Stomach (tissue), 9 donors: ENCODE results near the gene GPC6. TPM values are rescaled to one million over a fixed set of nuclear protein-coding genes. Genes with fewer than 3 reads are reported as not detected.

ENCODE experiments used
- DNase-seq, 2 donors: peaks; one replicate each; pipeline versions ENCODE4 v3.0.0 to v3.0.0-alpha.2; 2013 to 2019
- H3K27ac ChIP-seq, 5 donors: fragments of 200-600 bp in 4 of 5; sonication (generic) in 4 of 5; one replicate each; pipeline ENCODE4 v1.5.1; 2013 to 2019; ENCODE audit warnings: mild to moderate bottlenecking in 1 of 5, moderate library complexity in 1 of 5
- H3K27me3 ChIP-seq, 3 donors: fragments of 200-600 bp; sonication (generic); one replicate each; pipeline ENCODE4 v1.5.1; 2017 to 2019; ENCODE audit warnings: mixed run types in 1 of 3
- H3K36me3 ChIP-seq, 4 donors: fragments of 200-600 bp; sonication (generic); 1 replicate in 3 of 4; 2 replicates in 1 of 4; pipeline ENCODE4 v1.5.1; 2016 to 2019
- H3K4me1 ChIP-seq, 4 donors: fragments of 200-600 bp; sonication (generic); one replicate each; pipeline ENCODE4 v1.5.1; 2016 to 2019
- H3K4me3 ChIP-seq, 4 donors: fragments of 200-600 bp; sonication (generic) in 3 of 4; one replicate each; pipeline ENCODE4 v1.5.1; 2016 to 2019; ENCODE audit warnings: mild to moderate bottlenecking in 1 of 4
- H3K9me3 ChIP-seq, 4 donors: fragments of 200-600 bp; sonication (generic); one replicate each; pipeline ENCODE4 v1.5.1; 2016 to 2019
- EP300 ChIP-seq: sonication (generic); formaldehyde crosslinking; IDR thresholded peaks from one replicate; pipeline ENCODE4 v1.6.1; 2017; ENCODE audit warnings: antibody characterized with exemption
- POLR2A ChIP-seq, 4 donors: fragments of 450-650 bp; IDR thresholded peaks; one replicate each; pipeline ENCODE4 v1.6.1; 2016; ENCODE audit warnings: antibody characterized with exemption in 4 of 4, control low read depth in 2 of 4, mild to moderate bottlenecking in 1 of 4, moderate library complexity in 1 of 4
- POLR2AphosphoS5 ChIP-seq, 3 donors: sonication (generic); formaldehyde crosslinking; IDR thresholded peaks; one replicate each; pipeline ENCODE4 v1.6.1; 2016; ENCODE audit warnings: antibody characterized with exemption in 3 of 3
- WGBS, 5 donors: extraction: QIAGEN DNeasy Blood & Tissue Kit in 3 of 5; methylation state at CpG; one replicate each; pipeline versions ENCODE4 v1.1.5 to v1.1.7; 2013 to 2018; 5-methylcytosine and 5-hydroxymethylcytosine counted together
- intact Hi-C: fragments of 100-400 bp; cut with DNase I; formaldehyde crosslinking; loops from one replicate; pipeline ENCODE4 v1.15.1; 2023; ENCODE audit warnings: low total_unique reads
- polyA plus RNA-seq, 3 donors: library from polyadenylated mRNA; stranded (reverse); fragments of 200-250 nt; gene quantifications; one replicate each; pipeline ENCODE4 v1.2.3, GENCODE V29; 2013
- total RNA-seq, 5 donors: library from RNA; depleted of rRNA; stranded (reverse); fragments of >200 nt; gene quantifications; one replicate each; pipeline versions ENCODE4 v1.1.0 to v1.2.3, GENCODE V29; 2014 to 2016
- TF ChIP-seq, protein P1 (sequence below), 7 experiments: fragments of 450-650 bp in 4 of 7; fragments of 200-600 bp in 3 of 7; sonication (generic) in 3 of 7; IDR thresholded peaks; one replicate each; pipeline ENCODE4 v1.5.1; 2016 to 2019; ENCODE audit warnings: antibody characterized with exemption in 7 of 7, control low read depth in 2 of 7, mild to moderate bottlenecking in 1 of 7
- donor health status: healthy with polysubstance abuse.
- donor health status: Bipolar disorder and iron deficiency.
- donor health status: healthy.

The GPC6 gene
- total and polyA plus RNA-seq, 8 donors, result 0.70 to 52.7 (median 5.6) TPM

DNA sequence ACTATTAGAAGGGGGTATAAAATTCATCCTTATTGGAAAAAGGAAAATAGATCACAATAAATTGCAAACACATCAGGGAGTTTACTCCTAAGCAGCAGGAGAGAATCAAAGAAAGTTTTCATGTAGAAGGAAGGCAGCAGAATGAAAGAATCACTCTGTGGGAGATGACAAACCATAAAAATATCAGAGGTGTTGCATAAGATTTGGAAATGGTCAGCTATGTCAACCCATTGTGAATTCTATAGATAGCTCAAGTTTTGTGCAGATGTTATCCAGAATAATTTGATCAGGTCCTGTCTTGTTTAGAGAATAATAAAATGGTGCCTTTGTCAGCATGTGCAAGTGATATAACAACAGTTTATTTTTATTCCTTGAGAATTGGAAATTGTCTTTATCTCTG, 630.5 kb downstream of the GPC6 start:
- intact Hi-C loops, result no loop called here
- H3K27ac ChIP-seq, result no peak overlapping the region
- no peaks in the 10 kb centered on the region for H3K4me1 ChIP-seq
- no peaks in the 10 kb centered on the region for H3K36me3 ChIP-seq
- no peaks in the 10 kb centered on the region for H3K27me3 ChIP-seq
- no peak overlapping the region for H3K4me3 ChIP-seq
- TF ChIP-seq, protein P1, sequence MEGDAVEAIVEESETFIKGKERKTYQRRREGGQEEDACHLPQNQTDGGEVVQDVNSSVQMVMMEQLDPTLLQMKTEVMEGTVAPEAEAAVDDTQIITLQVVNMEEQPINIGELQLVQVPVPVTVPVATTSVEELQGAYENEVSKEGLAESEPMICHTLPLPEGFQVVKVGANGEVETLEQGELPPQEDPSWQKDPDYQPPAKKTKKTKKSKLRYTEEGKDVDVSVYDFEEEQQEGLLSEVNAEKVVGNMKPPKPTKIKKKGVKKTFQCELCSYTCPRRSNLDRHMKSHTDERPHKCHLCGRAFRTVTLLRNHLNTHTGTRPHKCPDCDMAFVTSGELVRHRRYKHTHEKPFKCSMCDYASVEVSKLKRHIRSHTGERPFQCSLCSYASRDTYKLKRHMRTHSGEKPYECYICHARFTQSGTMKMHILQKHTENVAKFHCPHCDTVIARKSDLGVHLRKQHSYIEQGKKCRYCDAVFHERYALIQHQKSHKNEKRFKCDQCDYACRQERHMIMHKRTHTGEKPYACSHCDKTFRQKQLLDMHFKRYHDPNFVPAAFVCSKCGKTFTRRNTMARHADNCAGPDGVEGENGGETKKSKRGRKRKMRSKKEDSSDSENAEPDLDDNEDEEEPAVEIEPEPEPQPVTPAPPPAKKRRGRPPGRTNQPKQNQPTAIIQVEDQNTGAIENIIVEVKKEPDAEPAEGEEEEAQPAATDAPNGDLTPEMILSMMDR (IDR thresholded peaks at IDR 0.05), result no peak
- no peak for TF ChIP-seq POLR2AphosphoS5 (IDR thresholded peaks at IDR 0.05)
- no peak for TF ChIP-seq POLR2A (IDR thresholded peaks at IDR 0.05)
- no peak for TF ChIP-seq EP300
- H3K9me3 ChIP-seq, result no peaks in the 10 kb centered on the region
- DNase-seq, result no peak

DNA sequence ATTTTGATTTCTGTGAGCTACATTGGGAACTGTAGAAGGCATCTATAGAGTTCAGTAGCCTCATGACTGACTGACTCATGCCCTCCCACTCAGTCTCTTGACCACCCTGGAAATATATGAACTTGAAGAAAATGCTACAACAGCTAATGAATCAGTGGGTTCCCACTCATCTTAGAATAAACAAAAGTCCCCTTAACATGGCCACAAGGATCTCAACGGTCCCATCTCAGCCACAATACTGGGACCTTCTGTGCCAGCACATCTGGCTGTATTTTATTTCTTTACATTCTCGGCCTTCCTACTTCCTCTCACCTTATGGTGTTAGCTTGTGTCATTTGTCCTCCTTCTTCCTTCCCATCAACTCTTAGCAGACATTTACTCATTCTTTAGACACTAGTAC, 633.1 kb downstream of the GPC6 start:
- WGBS, 5 donors, result 57 to 85% (median 71%) methylated on average over 2 of the region's 2 CpGs
- intact Hi-C loops, result no loop called here
- no peak overlapping the region for H3K27ac ChIP-seq
- TF ChIP-seq, protein P1 (IDR thresholded peaks at IDR 0.05), result no peak
- TF ChIP-seq POLR2A (IDR thresholded peaks at IDR 0.05), result no peak
- no peak for TF ChIP-seq POLR2AphosphoS5 (IDR thresholded peaks at IDR 0.05)
- TF ChIP-seq EP300, result no peak
- no peaks in the 10 kb centered on the region for H3K27me3 ChIP-seq
- H3K36me3 ChIP-seq, result no peaks in the 10 kb centered on the region
- DNase-seq, result no peak
- no peaks in the 10 kb centered on the region for H3K9me3 ChIP-seq
- H3K4me1 ChIP-seq, result no peaks in the 10 kb centered on the region
- H3K4me3 ChIP-seq, result no peak overlapping the region

DNA sequence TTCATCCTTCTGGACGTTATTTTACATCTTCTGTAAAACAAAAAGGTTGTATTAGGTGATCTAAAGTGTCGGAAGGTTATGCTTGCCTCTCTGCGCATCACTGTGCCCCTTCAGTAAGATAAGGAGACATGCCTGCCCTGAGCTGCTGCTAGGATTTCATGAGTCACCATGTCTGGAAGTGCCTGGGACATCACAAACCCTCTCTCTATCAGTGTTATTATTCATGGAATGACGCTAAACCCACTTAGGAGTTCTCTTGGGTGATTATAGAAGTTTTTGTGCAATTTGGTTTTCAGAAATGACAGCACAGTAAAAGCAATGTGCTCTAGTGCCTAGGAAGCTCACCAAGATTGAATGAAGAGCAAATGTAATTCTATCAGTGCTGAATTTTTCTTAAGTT, 635.2 kb downstream of the GPC6 start:
- no peaks in the 10 kb centered on the region for H3K9me3 ChIP-seq
- no peaks in the 10 kb centered on the region for H3K27me3 ChIP-seq
- H3K36me3 ChIP-seq, result no peaks in the 10 kb centered on the region
- DNase-seq, result no peak
- intact Hi-C loops, result no loop called here
- WGBS, 5 donors, result 53 to 74% (median 62%) methylated on average over 4 of the region's 4 CpGs
- no peaks in the 10 kb centered on the region for H3K4me1 ChIP-seq
- TF ChIP-seq, protein P1 (IDR thresholded peaks at IDR 0.05), result no peak
- TF ChIP-seq EP300 (no peak), POLR2A (IDR thresholded peaks at IDR 0.05) (no peak), POLR2AphosphoS5 (IDR thresholded peaks at IDR 0.05) (no peak)
- H3K4me3 ChIP-seq, result no peak overlapping the region
- H3K27ac ChIP-seq, result no peak overlapping the region

DNA sequence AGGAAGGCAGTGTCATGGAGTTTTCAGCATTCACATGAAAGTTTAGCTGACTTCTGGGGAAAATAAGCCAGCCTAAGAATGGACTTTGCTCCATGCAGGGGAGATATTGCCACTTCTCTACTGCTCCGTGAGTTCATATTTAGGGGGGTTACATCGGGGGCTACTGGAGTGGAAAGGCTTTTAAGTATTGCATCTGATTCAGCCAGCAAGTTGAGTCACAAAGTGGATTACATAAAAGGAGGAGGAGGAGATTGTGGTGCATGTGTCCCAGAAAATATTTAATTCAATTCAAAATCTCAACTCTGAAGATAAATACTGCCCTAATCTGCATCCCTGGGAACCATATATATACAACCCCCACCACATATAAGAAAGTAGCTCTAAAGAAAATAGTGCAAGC, 635.7 kb downstream of the GPC6 start:
- no peaks in the 10 kb centered on the region for H3K27me3 ChIP-seq
- H3K4me1 ChIP-seq, result no peaks in the 10 kb centered on the region
- TF ChIP-seq, protein P1 (IDR thresholded peaks at IDR 0.05), result no peak
- TF ChIP-seq POLR2AphosphoS5 (IDR thresholded peaks at IDR 0.05) (no peak), POLR2A (IDR thresholded peaks at IDR 0.05) (no peak), EP300 (no peak)
- H3K4me3 ChIP-seq, result no peak overlapping the region
- intact Hi-C loops, result no loop called here
- DNase-seq, result no peak
- WGBS, 5 donors, result 51 to 74% (median 62%) methylated on average over 2 of the region's 2 CpGs
- no peak overlapping the region for H3K27ac ChIP-seq
- no peaks in the 10 kb centered on the region for H3K9me3 ChIP-seq
- no peaks in the 10 kb centered on the region for H3K36me3 ChIP-seq

DNA sequence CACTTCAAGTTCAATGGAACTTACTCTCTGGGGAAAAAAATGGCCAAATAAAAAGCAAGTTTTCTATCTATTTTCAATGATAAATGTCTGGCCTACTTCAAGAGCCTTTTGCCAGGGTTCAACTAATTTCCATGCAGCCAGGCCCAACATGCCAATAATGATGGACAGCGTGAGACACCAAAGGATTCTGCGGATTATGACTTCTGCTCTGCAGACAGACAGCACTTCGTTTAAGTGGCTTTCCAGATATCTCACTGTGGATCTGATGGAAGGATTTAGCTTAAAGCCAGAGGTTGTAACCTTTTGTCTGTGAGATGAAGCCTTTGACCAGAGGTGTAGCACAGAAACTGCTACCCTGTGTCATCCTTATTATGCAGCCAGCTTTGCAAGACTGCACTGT, 638.6 kb downstream of the GPC6 start:
- Histone ChIP-seq H3K9me3 (no peaks in the 10 kb centered on the region), H3K36me3 (no peaks in the 10 kb centered on the region), H3K27ac (no peak overlapping the region), H3K4me3 (no peak overlapping the region), H3K4me1 (no peaks in the 10 kb centered on the region), H3K27me3 (no peaks in the 10 kb centered on the region)
- TF ChIP-seq POLR2A (IDR thresholded peaks at IDR 0.05) (no peak), POLR2AphosphoS5 (IDR thresholded peaks at IDR 0.05) (no peak), EP300 (no peak)
- TF ChIP-seq, protein P1 (IDR thresholded peaks at IDR 0.05), result no peak
- no peak for DNase-seq
- 70 to 80% (median 78%) methylated on average over 3 of the region's 3 CpGs for WGBS, 5 donors
- intact Hi-C loops, result no loop called here
